SK-N-SH treated with all-trans-retinoic acid at 6 μM for 48 hours (cell line): Measurements from ENCODE around the gene NSUN6.

ENCODE experiments used
- ATAC-seq: fragments of 200-7000 bp; cut with Tn5 transposase; 3 replicates; pipeline ENCODE4 v1.9.1; 2020; ENCODE audit warnings: mild to moderate bottlenecking, moderate library complexity
- ARNTL ChIP-seq: fragments of 450-650 bp; formaldehyde crosslinking; IDR thresholded peaks from 2 replicates; pipeline ENCODE4 v1.5.0; 2020; ENCODE audit warnings: low read depth, mild to moderate bottlenecking, moderate library complexity, borderline replicate concordance
- BACH2 ChIP-seq: fragments of 250-450 bp; sonication (Bioruptor Pico); IDR thresholded peaks from 2 replicates; pipeline ENCODE4 v1.9.0; 2021; ENCODE audit warnings: mild to moderate bottlenecking, borderline replicate concordance
- CSDC2 ChIP-seq: fragments of 250-450 bp; sonication (Bioruptor Pico); IDR thresholded peaks from 2 replicates; pipeline ENCODE4 v1.5.0; 2020; ENCODE audit warnings: mild to moderate bottlenecking, moderate library complexity
- CSRNP3 ChIP-seq: fragments of 250-450 bp; sonication (Bioruptor Pico); IDR thresholded peaks from 2 replicates; pipeline ENCODE4 v1.5.1; 2021; ENCODE audit warnings: mild to moderate bottlenecking, moderate library complexity
- ESRRG ChIP-seq: fragments of 250-450 bp; sonication (Bioruptor Pico); IDR thresholded peaks from 2 replicates; pipeline ENCODE4 v1.6.1; 2021; ENCODE audit warnings: mild to moderate bottlenecking
- GLIS3 ChIP-seq: fragments of 250-450 bp; sonication (Bioruptor Pico); IDR thresholded peaks from 2 replicates; pipeline ENCODE4 v1.5.0; 2020; ENCODE audit warnings: mild to moderate bottlenecking, moderate library complexity
- ISL1 ChIP-seq: fragments of 250-450 bp; sonication (Bioruptor Pico); IDR thresholded peaks from 2 replicates; pipeline ENCODE4 v2.1.2; 2022; ENCODE audit warnings: mild to moderate bottlenecking, moderate library complexity
- OSR1 ChIP-seq: fragments of 250-450 bp; sonication (Bioruptor Pico); IDR thresholded peaks from 2 replicates; pipeline ENCODE4 v1.8.0; 2022; ENCODE audit warnings: moderate library complexity, mild to moderate bottlenecking, inconsistent platforms
- PATZ1 ChIP-seq: fragments of 250-450 bp; sonication (Bioruptor Pico); IDR thresholded peaks from 2 replicates; pipeline ENCODE4 v1.8.0; 2020; ENCODE audit warnings: mild to moderate bottlenecking, moderate library complexity, borderline replicate concordance
- POU6F1 ChIP-seq: fragments of 250-450 bp; sonication (Bioruptor Pico); IDR thresholded peaks from 2 replicates; pipeline ENCODE4 v1.8.0; 2021; ENCODE audit warnings: low read depth, mild to moderate bottlenecking, moderate library complexity, borderline replicate concordance
- SNAI2 ChIP-seq: fragments of 250-450 bp; sonication (Bioruptor Pico); IDR thresholded peaks from 2 replicates; pipeline ENCODE4 v1.5.0; 2020; ENCODE audit warnings: mild to moderate bottlenecking, moderate library complexity
- TCF4 ChIP-seq: fragments of 250-450 bp; sonication (Bioruptor Pico); IDR thresholded peaks from 2 replicates; pipeline ENCODE4 v1.8.0; 2021; ENCODE audit warnings: mild to moderate bottlenecking, moderate library complexity, borderline replicate concordance
- TOX ChIP-seq: fragments of 250-450 bp; sonication (Bioruptor Pico); IDR thresholded peaks from 2 replicates; pipeline ENCODE4 v1.8.0; 2021; ENCODE audit warnings: mild to moderate bottlenecking, moderate library complexity, borderline replicate concordance
- ZC3H10 ChIP-seq: fragments of 250-450 bp; sonication (Bioruptor Pico); IDR thresholded peaks from 2 replicates; pipeline ENCODE4 v1.5.1; 2021; ENCODE audit warnings: mild to moderate bottlenecking, moderate library complexity
- ZFP3 ChIP-seq: fragments of 250-450 bp; sonication (Bioruptor Pico); IDR thresholded peaks from 2 replicates; pipeline ENCODE4 v1.5.0; 2020; ENCODE audit warnings: mild to moderate bottlenecking, moderate library complexity
- ZFP30 ChIP-seq: fragments of 450-650 bp; formaldehyde crosslinking; IDR thresholded peaks from 2 replicates; pipeline ENCODE4 v1.5.0; 2022; ENCODE audit warnings: mild to moderate bottlenecking, moderate library complexity
- ZNF565 ChIP-seq: fragments of 450-650 bp; formaldehyde crosslinking; conservative IDR thresholded peaks from 2 replicates; pipeline ENCODE4 v1.5.0; 2020; ENCODE audit warnings: low read depth, mild to moderate bottlenecking, moderate library complexity
- ZNF70 ChIP-seq: fragments of 450-650 bp; formaldehyde crosslinking; IDR thresholded peaks from 2 replicates; pipeline ENCODE4 v1.5.0; 2020; ENCODE audit warnings: mild to moderate bottlenecking, moderate library complexity
- ZNF8 ChIP-seq: fragments of 450-650 bp; formaldehyde crosslinking; IDR thresholded peaks from 2 replicates; pipeline ENCODE4 v1.5.0; 2020; ENCODE audit warnings: mild to moderate bottlenecking, moderate library complexity
- TF ChIP-seq, protein P1 (sequence below): fragments of 250-450 bp; sonication (Bioruptor Pico); IDR thresholded peaks from 2 replicates; pipeline ENCODE4 v1.5.0; 2020; ENCODE audit warnings: mild to moderate bottlenecking, moderate library complexity
- TF ChIP-seq, protein P2 (sequence below): fragments of 250-450 bp; sonication (Bioruptor Pico); IDR thresholded peaks from 2 replicates; pipeline ENCODE4 v1.5.1; 2020; ENCODE audit warnings: low read depth, mild to moderate bottlenecking, moderate library complexity

NSUN6 gene

GRCh38 chr10:18533896-18534295 is 117.5 kb downstream of the NSUN6 start:
- no peak for ATAC-seq
- TF ChIP-seq ZFP30 (no peak), ZNF70 (CRISPR knock-in tag) (no peak), TOX (CRISPR knock-in tag) (no peak), POU6F1 (CRISPR knock-in tag) (no peak), OSR1 (CRISPR knock-in tag) (no peak), ZFP3 (CRISPR knock-in tag) (no peak), TCF4 (CRISPR knock-in tag) (no peak), CSRNP3 (CRISPR knock-in tag) (no peak), ZC3H10 (no peak), ISL1 (CRISPR knock-in tag) (no peak), ESRRG (CRISPR knock-in tag) (no peak), GLIS3 (CRISPR knock-in tag) (no peak), CSDC2 (CRISPR knock-in tag) (no peak), SNAI2 (CRISPR knock-in tag) (no peak), PATZ1 (no peak), ZNF565 (CRISPR knock-in tag) (no peak), ZNF8 (CRISPR knock-in tag) (no peak), ARNTL (CRISPR knock-in tag) (no peak)
- TF ChIP-seq, protein P1, sequence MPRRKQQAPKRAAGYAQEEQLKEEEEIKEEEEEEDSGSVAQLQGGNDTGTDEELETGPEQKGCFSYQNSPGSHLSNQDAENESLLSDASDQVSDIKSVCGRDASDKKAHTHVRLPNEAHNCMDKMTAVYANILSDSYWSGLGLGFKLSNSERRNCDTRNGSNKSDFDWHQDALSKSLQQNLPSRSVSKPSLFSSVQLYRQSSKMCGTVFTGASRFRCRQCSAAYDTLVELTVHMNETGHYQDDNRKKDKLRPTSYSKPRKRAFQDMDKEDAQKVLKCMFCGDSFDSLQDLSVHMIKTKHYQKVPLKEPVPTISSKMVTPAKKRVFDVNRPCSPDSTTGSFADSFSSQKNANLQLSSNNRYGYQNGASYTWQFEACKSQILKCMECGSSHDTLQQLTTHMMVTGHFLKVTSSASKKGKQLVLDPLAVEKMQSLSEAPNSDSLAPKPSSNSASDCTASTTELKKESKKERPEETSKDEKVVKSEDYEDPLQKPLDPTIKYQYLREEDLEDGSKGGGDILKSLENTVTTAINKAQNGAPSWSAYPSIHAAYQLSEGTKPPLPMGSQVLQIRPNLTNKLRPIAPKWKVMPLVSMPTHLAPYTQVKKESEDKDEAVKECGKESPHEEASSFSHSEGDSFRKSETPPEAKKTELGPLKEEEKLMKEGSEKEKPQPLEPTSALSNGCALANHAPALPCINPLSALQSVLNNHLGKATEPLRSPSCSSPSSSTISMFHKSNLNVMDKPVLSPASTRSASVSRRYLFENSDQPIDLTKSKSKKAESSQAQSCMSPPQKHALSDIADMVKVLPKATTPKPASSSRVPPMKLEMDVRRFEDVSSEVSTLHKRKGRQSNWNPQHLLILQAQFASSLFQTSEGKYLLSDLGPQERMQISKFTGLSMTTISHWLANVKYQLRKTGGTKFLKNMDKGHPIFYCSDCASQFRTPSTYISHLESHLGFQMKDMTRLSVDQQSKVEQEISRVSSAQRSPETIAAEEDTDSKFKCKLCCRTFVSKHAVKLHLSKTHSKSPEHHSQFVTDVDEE (CRISPR knock-in tag), result no peak
- TF ChIP-seq, protein P2, sequence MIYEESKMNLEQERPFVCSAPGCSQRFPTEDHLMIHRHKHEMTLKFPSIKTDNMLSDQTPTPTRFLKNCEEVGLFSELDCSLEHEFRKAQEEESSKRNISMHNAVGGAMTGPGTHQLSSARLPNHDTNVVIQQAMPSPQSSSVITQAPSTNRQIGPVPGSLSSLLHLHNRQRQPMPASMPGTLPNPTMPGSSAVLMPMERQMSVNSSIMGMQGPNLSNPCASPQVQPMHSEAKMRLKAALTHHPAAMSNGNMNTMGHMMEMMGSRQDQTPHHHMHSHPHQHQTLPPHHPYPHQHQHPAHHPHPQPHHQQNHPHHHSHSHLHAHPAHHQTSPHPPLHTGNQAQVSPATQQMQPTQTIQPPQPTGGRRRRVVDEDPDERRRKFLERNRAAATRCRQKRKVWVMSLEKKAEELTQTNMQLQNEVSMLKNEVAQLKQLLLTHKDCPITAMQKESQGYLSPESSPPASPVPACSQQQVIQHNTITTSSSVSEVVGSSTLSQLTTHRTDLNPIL (CRISPR knock-in tag), result no peak
- TF ChIP-seq, all 23 proteins: peak for 0

DNA sequence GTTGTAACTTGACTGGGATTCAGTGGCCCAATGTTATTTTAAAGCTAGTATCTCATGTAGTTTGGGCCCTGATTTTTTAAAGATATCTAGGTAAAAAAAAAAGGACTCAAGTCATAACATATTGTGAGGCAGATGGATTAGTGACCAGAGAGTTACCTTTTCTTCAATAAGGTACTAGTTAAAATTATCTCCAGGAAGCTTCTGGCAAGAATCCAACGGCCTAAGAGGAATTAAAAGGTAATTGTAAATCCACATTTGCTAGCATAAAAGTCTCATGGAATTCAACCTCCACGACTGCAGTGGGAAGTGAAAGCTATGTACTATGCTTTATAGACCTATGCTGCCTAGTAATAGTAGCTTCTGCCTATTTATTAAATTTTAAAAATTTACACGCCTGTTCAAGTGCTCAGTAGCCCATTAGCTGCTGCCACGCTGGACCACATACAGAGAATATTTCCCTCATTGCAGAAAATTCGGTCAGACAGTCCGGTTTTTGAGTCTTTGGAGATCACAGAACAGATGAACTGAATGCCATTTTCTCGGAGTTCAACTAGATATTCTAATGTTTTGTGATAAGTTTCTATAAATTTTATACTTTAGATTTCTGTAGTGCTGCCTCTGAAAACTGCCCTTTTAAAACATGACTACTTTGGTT is 118.4 kb downstream of the NSUN6 start:
- TF ChIP-seq, protein P1 (CRISPR knock-in tag), result no peak
- no peak for TF ChIP-seq BACH2 (CRISPR knock-in tag)
- TF ChIP-seq, protein P2 (CRISPR knock-in tag), result no peak

More for the DNA sequence above, 118.4 kb downstream of the NSUN6 start:
- no peak for ATAC-seq
